AG08396 (cell line): ENCODE data around the gene SERTM2.
"Not testable (repeated sequence)": the region's sequence is repeated elsewhere in the genome, so short reads cannot be mapped to it uniquely, and the experiment has no call there.

ENCODE experiments used
- DNase-seq: peaks from one replicate; pipeline ENCODE4 v3.0.0; 2012; ENCODE audit warnings: low spot score, mixed read lengths

SERTM2 gene

GRCh38 chrX:111511477-111511876 is at the start of gene SERTM2:
SERTM2 (plus strand) TSS chrX:111511645; CDS start chrX:111518858, 7,213 bp downstream.
- DNase-seq = no peak

GRCh38 chrX:111465669-111466068 is 45.8 kb upstream of the SERTM2 start:
- no peak for DNase-seq

- DNase-seq = no peak
These were observed 43.5 kb upstream of the SERTM2 start for GRCh38 chrX:111467896-111468295.

GRCh38 chrX:111470681-111471403 is 40.6 kb upstream of the SERTM2 start:
- no peak for DNase-seq

GRCh38 chrX:111481896-111482295 is 29.5 kb upstream of the SERTM2 start:
- no peak for DNase-seq

GRCh38 chrX:111483135-111483534 is 28.3 kb upstream of the SERTM2 start:
- no peak for DNase-seq

GRCh38 chrX:111483881-111484280 is 27.6 kb upstream of the SERTM2 start:
- no peak for DNase-seq

GRCh38 chrX:111490688-111491087 is 20.8 kb upstream of the SERTM2 start:
- DNase-seq = no peak

- DNase-seq = no peak
These were observed 19.4 kb upstream of the SERTM2 start for GRCh38 chrX:111492085-111492484.

GRCh38 chrX:111498538-111499103 is 12.8 kb upstream of the SERTM2 start:
- no peak for DNase-seq

- no peak for DNase-seq
These were observed 7.9 kb upstream of the SERTM2 start for GRCh38 chrX:111503485-111503993.

- DNase-seq = no peak
These were observed 6.5 kb upstream of the SERTM2 start for GRCh38 chrX:111504941-111505340.

- no peak for DNase-seq
These were observed 5.7 kb upstream of the SERTM2 start for GRCh38 chrX:111505783-111506182.

GRCh38 chrX:111506826-111507225 is 4.6 kb upstream of the SERTM2 start:
- no peak for DNase-seq

- DNase-seq = no peak
These were observed 3.5 kb upstream of the SERTM2 start for GRCh38 chrX:111507933-111508332.

GRCh38 chrX:111515298-111515697 is 3.9 kb downstream of the SERTM2 start:
- DNase-seq = no peak

GRCh38 chrX:111518667-111519066 is 7.2 kb downstream of the SERTM2 start:
- no peak for DNase-seq

GRCh38 chrX:111519215-111519614 is 7.8 kb downstream of the SERTM2 start:
- DNase-seq = no peak

- DNase-seq = no peak
These were observed 9.1 kb downstream of the SERTM2 start for GRCh38 chrX:111520506-111520905.

GRCh38 chrX:111521169-111521568 is 9.7 kb downstream of the SERTM2 start:
- no peak for DNase-seq

GRCh38 chrX:111543212-111543741 is 31.8 kb downstream of the SERTM2 start:
- DNase-seq = no peak

- DNase-seq = not testable (repeated sequence)
These were observed 37.8 kb downstream of the SERTM2 start for GRCh38 chrX:111549235-111549634.

GRCh38 chrX:111555406-111555958 is 44.0 kb downstream of the SERTM2 start:
- no peak for DNase-seq
